Stimulated activated naive CD4-positive, alpha-beta T cell (primary cell): ENCODE measurements around the gene GGT7.
A peak's percentile ranks its signal among the peaks of the same experiment; 100 is the strongest.
"Not testable (repeated sequence)": the region's sequence is repeated elsewhere in the genome, so short reads cannot be mapped to it uniquely, and the experiment has no call there.

ENCODE experiments used
- DNase-seq, 6 experiments: peaks; one replicate each; lab custom pipeline; 2025; lab: John Stamatoyannopoulos, UW

GGT7 gene

GRCh38 chr20:34848597-34848996 lies 24.1 kb downstream of the GGT7 start:
- DNase-seq = no peak

DNA sequence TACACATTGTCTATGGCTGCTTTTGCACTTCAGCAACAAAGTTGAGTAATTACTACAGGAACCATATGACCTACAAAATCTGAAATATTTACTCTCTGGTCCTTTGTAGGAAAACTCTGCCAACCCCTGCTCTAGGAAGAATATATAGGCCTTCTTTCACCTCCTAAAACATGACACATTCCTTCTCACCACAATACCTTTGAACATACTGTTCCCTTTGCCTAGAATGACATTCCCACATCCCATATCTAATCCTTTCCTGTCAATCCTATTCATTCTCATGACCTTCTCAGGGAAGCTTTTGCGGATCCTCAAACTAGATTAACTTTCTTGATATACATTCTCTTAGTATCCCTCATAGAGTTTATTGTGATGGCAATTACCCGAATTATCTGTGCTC lies 29.2 kb downstream of the GGT7 start:
- no peak for DNase-seq

DNA sequence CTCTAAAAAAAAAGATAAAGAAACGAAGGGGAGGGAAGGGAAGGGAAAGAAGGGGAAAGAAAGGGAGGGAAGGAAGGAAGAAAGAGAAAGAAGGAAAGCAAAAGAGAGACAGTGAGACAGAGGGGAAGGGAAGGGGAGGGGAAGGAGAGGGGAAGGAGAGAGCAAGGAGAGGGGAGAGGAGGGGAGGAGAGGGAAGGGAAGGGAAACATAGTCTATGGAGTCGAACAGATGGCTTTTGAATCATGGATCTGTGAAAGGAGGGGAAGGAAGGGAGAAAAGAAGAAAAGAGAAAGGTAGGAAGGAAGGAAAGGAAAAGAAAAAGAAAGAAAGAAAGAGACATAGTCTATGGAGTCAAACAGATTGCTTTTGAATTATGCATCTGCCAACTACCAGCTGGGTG lies 30.5 kb downstream of the GGT7 start:
- DNase-seq = no peak

GRCh38 chr20:34834459-34834893 lies 38.2 kb downstream of the GGT7 start:
- peak in 3 of 6 experiments; percentile 2 to 58 (median 42) for DNase-seq

DNA sequence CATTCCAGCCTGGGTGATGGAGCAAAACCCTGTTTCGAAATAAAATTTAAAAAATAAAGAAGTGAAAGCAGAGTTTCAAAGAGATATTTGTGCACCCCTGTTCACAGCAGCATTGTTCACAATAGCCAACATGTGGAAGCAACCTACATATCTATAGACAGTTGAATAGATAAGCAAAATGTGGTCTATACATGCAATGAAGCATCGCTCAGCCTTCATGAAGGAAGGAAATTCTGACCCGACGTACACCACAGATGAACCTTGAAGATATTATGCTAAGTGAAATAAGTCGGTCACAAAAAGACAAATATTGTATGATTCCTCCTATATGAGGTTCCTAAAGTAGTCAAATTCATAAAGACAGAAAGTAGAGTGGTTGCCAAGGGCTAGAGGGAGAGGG lies 40.7 kb downstream of the GGT7 start:
- no peak for DNase-seq

DNA sequence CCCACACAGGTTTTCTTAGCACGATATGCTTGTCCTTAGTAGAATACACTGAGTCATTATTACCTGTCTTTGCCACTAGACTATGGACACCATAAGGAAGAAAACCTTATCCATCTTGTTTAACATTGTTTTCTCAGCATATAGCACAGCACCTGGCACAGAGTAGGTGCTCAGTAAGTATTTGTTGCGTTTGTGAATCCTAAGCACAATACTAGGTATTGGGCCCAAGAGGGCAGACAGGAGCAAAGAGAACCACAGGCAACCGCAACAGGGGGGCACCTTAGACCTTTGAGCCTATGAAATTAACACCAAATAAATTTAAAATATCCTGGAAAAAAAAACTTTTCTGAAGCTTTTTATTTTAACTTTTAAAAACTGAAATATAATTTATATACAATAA lies 43.5 kb downstream of the GGT7 start:
- no peak for DNase-seq

DNA sequence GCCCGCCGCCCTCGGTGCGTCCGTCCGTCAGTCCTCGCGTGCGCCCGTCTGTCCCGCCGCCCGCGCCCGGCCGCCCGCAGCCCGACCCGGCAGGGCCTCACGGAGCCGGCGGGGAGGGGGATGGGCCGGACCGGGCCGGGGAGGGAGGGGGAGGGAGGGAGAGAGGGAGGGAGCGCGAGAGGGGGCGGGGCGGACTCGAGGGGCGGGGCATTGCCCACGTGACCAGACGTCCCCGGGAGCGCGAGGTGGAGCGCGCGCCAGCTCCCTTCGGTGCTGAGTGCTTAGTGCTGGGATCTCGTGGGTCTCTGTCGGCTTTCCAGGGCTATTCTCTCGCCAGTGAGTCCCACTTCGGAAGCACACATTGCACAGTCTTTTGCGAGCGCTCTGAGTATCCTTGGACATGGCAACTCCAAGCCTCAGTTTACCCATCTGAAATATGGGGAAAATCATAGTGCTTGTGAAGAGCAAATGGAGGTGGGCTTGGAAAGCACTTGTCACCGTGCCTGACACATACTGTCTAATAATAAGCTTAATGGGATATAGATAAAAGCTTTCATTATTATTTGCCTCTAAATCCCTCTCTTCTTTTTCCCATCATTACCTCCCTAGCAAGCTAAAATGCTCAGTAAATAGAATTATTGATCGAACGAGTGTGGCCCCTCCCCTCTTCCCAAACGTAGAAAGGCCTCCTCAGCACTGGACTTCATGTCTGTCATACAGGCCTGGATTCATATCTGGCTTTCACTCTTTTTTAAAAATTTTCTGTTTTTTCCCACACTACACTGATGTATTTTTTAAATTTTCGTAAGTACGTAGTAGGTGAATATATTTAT lies 46.9 kb downstream of the GGT7 start, which contains the start of gene NCOA6:
Gene NCOA6, minus strand, starts transcription at position 122 of the 833 bp plus-strand sequence. CDS start 43,296 bp downstream, outside the sequence.
- DNase-seq = peak; percentile 63 to 83 (median 81)

- peak; percentile 38 to 82 (median 60) for DNase-seq
These were observed 47.7 kb downstream of the GGT7 start for GRCh38 chr20:34824806-34825529.

GRCh38 chr20:34824452-34824805 lies 48.2 kb downstream of the GGT7 start:
- peak; percentile 50 to 70 (median 58) for DNase-seq

DNA sequence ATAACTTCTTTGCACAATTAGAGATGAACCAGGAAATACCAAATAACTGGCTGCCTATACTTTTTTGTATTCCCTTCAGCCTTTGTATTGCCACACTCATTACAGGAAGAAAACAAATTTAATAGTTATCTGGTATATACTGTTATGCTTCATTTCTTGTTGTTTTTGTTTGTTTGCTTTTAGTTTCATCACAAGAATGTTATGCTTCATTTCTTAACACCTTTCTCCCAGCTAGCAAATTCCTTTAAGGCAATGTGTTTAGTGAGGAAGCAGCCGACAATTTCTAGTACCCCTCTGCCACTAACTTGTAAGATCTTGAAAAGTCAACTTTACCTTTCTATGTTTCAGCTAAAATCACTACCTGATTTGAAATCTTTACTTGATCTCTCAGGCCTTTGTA lies 48.6 kb downstream of the GGT7 start:
- DNase-seq = no peak

- DNase-seq = no peak
These were observed 51.7 kb downstream of the GGT7 start for GRCh38 chr20:34820805-34821578.

GRCh38 chr20:34817801-34818200 lies 54.9 kb downstream of the GGT7 start:
- DNase-seq = no peak

DNA sequence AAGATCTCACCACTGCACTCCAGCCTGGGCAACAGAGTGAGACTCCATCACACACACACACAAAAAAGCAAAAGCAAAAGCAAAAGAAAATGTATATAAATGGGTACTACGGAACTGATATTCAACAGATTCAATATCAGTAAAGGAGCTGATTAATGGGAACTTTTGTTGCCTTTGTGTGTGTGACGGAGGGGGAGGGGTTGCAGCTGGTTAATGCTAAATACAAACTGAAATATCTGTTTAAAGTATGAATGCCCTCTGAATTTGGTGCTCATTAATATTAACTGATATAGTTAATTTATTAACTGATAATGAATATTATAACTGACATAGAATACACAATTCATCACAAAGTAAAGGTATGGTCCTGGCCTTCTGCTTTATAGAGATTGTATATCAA lies 55.6 kb downstream of the GGT7 start:
- DNase-seq = no peak

DNA sequence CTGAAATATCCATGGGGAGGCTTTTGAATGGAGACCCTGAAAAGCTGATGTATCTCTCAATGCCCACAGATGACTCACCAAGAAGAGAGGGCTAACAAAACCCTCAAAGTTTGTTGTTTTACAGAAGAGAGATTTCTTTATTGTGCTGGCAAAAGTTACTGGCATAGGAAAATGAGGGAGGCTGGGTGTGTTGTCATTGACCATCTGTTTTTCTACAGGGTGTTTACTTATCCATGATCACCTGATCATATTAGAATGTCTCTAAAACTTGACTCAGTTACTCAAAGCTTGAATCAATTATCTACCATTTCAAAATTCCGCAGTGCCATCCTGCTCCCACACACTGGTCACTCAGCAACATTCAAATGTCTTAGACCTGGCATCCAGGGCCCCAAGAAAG lies 57.0 kb downstream of the GGT7 start:
- DNase-seq = no peak

DNA sequence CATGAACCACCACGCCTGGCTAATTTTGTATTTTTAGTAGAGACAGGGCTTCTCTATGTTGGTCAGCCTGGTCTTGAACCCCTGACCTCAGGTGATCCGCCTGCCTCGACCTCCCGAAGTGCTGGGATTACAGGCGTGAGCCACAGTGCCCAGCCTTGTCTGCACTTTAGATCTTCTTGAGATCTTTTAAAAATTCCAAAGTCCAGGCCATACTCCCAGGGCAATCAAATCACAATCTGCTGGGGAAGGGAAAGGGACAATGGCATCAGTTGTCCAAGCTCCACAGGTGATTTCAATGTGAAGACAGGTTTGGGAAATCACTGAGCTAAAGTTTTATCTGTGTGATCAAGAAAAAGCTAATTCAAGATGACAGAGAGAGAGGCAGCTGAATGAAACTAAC lies 64.1 kb downstream of the GGT7 start:
- no peak for DNase-seq

DNA sequence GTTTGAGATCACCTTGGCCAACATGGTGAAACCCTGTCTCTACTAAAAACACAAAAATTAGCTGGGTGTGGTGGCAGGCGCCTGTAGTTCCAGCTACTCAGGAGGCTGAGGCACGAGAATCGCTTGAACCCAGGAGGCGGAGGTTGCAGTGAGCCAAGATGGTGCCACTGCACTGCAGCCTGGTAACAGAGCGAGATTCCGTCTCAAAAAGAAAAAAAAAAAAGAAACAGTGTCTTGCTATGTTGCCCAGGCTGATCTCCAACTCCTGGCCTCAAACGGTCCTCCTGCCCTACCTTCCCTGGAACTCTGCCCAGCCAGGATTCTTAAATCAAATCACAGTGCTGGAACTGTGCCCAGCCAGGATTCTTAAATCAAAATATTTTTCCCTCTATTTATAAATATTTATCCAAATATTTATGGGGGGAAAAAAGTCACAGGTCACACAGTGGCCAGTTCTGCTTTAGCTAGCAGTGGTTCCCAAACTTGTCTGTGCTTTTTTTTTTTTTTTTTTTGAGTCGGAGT lies 64.7 kb downstream of the GGT7 start:
- not testable (repeated sequence) for DNase-seq

DNA sequence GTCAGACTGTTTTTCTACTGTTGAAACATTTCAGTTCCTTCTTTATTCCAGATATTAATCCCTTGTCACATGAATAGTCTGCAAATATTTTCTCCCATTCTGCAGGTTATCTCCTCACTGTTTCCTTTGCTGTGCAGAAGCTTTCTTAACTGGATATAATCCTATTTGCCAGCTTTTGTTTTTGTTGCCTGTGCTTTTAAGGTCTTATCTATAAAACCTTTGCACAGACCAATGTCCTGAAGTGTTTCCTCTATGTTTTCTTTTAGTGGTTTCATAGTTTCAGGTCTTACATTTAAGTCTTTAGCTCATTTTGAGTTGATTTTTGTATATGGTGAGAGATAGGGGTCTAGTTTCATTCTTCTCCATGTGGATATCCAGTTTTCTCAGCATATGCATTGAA lies 66.4 kb downstream of the GGT7 start:
- no peak for DNase-seq

- DNase-seq = no peak
These were observed 73.8 kb downstream of the GGT7 start for GRCh38 chr20:34798871-34799270.

DNA sequence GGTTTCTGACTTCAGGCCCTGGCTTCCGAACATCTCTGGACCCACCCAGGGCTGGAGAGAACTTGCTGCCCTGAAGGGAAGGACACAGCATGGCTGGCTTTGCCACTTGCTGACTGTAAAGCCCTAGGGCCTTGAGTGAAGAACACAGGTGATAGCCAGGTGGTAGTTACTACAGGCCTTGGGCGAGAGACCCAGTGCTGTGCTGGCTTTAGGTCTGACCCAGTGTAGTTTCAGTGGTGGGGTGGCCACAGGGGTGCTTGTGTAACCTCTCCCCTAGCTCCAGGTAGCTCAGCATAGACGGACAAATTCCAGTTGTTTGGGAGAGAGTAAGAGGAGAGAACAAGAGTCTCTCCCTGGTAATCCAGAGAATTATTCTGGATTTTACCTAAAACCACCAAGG lies 74.3 kb downstream of the GGT7 start:
- no peak for DNase-seq

DNA sequence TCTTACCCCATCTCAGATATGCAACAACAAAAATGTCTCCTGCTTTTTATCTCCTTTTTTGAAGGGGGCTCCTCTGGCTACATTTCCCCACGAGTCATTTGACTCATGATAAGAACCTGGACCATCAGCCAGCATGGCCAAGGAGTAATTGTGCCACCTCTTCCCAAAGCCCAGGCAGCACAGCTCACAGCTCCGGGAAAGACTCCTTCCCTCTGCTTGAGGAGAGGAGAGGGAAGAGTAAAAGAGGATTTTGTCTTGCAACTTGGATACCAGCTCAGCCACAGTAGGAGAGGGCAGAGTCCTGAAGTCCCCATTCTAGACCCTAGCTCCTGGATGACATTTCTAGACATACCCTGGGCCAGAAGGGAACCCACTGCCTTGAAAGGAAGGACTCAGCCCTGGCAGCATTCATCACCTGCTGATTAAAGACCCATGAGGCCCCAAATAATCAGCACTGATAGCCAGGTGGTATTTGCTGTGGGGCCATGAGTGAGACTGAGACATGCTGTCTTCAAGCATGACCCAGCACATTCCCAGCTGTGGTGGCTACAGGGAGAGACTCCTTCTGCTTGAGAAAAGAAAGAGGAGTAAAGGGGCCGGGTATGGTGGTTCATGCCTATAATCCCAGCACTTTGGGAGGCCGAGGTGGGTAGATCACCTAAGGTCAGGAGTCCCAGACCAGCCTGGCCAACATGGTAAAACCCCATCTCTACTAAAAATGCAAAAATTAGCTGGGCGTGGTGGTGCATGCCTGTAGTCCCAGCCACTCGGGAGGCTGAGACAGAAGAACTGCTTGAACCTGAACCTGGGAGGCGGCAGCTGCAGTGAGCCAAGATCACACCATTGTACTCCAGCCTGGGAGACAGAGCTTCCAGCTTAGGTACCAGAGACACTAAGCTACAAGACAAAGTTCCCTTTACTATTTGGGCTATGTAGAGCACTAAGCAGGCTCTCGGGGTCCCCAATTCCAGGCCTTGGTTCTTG lies 75.4 kb downstream of the GGT7 start:
- DNase-seq = no peak
